IPS-18a (cell line): ENCODE data around the gene SFPQ.

Source experiments
- H3K27ac ChIP-seq: one replicate; pipeline ENCODE4 v1.5.1; 2013; ENCODE audit warnings: low read length
- H3K27me3 ChIP-seq: one replicate; pipeline ENCODE4 v1.6.1; 2013; ENCODE audit warnings: mild to moderate bottlenecking, low read length; ENCODE audit not compliant: control insufficient read depth, insufficient read depth
- H3K36me3 ChIP-seq: one replicate; pipeline ENCODE4 v1.6.1; 2013; ENCODE audit warnings: low read depth, low read length; ENCODE audit not compliant: control insufficient read depth
- H3K4me1 ChIP-seq: one replicate; pipeline ENCODE4 v1.6.1; 2013; ENCODE audit warnings: low read depth, low read length; ENCODE audit not compliant: control insufficient read depth
- H3K4me3 ChIP-seq: one replicate; pipeline ENCODE4 v1.5.1; 2013; ENCODE audit warnings: low read length
- H3K9ac ChIP-seq: one replicate; pipeline ENCODE4 v1.6.1; 2013; ENCODE audit warnings: mild to moderate bottlenecking, low read length, moderate library complexity
- H3K9me3 ChIP-seq: one replicate; pipeline ENCODE4 v1.6.1; 2013; ENCODE audit warnings: low read depth, low read length; ENCODE audit not compliant: control insufficient read depth

Gene SFPQ

DNA sequence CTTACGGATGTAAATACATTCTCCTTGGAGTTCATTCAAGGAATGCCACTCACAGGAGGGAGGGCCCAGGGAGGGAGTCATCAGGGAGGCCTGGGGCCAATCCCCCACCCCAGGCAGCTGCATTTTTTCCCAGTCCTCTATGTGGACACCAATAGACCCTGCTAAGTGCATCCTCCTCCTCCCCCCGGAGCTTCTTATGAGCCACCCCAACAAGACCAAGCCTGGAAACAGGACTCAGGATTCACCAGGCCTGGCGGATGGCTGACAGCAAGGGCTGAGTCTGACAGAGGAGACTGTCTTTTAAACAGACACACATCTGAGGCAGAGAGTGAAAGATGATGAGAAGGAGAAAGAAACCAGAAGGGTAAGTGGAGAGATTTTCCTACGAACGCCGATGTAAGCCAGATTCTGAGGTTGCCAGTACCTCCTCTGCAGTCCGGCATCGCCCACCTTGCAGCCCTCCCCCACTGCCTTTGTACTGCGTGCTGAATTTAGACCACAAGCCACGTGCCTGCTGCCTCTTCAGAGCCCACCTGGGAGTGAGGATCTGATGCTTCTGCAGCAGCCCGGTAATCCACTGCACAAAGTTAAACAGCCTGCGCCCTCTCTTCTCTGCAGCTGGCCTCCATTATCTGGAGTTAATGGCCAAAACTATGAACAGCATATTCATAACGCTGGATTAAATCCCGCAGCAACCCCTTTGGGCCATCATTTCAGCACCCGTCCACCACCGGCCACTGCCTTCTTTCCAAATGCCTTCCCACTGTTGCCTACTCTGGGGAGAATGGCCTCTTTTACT is 17.6 kb upstream of the SFPQ start:
- H3K9ac ChIP-seq = peak overlapping the region; percentile 68
- peak overlapping the region; percentile 60 for H3K27ac ChIP-seq

DNA sequence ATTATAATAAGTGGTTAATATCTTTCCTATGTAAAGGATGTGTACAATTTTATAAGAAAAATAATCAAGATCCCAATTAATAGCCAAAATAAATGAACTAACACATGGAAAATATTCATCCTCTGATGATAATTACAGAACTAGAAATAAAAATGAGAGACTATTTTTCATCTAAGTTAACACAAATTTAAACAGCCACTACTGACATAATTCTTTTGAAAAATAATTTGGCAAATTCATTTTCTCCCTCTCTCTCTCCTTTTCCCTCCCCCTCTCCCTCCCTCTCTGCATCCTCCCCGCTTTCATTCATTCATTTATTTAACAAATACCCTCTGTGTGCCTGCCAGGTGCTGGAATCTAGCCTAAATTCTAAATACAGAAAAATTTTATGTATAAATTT is 10.3 kb upstream of the SFPQ start:
- H3K36me3 ChIP-seq = no peaks in the 10 kb centered on the region
- H3K27ac ChIP-seq = no peak overlapping the region
- no peak overlapping the region for H3K4me3 ChIP-seq
- no peak overlapping the region for H3K9ac ChIP-seq
- no peaks in the 10 kb centered on the region for H3K27me3 ChIP-seq
- H3K9me3 ChIP-seq = no peaks in the 10 kb centered on the region
- H3K4me1 ChIP-seq = peaks cover 4% of the 10 kb centered on the region

More for the DNA sequence above, 17.6 kb upstream of the SFPQ start:
- H3K4me1 ChIP-seq = peaks cover 17% of the 10 kb centered on the region
- no peaks in the 10 kb centered on the region for H3K27me3 ChIP-seq
- H3K4me3 ChIP-seq = peak overlapping the region; percentile 45
- no peaks in the 10 kb centered on the region for H3K36me3 ChIP-seq
- no peaks in the 10 kb centered on the region for H3K9me3 ChIP-seq

DNA sequence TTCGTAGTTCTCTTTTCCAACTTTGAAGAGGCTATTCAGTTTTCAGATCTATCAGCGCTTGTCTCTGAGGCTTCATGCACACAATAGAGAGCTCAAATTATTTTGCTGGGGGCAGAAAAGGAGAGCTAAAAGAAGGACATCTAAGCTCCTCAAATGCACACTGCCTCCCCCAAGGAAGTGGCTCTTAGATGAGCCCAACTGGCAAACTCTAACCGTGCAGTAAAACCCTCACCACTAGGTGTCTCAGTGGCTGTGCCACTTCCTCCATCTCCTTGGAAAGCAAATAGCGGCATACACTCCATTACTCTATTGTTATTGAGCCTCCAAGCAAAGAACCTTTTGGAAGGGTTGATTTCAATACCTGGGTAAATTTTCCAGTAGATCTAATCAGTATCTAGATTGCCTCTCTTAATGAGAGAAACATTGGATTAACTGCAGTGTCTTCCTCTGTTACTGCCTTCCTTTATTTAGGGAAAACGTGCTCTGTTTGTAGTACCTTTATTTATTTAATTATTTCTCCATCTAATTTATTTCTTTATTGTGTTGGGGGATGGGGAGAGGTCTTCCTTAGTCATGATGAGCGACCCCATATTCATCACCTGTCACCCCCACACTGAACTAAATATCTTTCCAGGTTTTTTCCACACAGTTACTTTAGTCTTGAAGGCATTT is 9.2 kb upstream of the SFPQ start:
- H3K9me3 ChIP-seq = no peaks in the 10 kb centered on the region
- no peaks in the 10 kb centered on the region for H3K36me3 ChIP-seq
- peak overlapping the region; percentile 14 for H3K9ac ChIP-seq
- no peaks in the 10 kb centered on the region for H3K27me3 ChIP-seq
- H3K4me1 ChIP-seq = peaks cover 4% of the 10 kb centered on the region
- H3K27ac ChIP-seq = no peak overlapping the region
- H3K4me3 ChIP-seq = no peak overlapping the region

DNA sequence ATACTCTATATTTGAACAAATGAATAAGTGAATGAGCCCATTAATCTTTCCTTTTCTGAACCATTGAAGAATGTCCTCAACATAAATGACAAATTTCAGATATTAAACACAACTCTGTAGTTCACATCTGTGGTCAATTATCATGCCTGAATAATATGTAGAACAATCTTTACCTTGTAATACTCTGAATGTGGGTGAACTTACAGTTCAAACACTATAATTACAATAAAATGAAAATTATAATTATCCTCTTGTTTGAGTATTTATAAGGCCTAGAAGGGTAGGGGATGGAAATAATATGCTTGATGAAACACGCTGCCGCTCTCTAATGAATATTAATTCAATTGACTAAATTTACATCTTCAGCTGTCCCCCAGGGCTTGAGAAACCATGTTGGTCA is 8.7 kb upstream of the SFPQ start:
- no peak overlapping the region for H3K9ac ChIP-seq
- no peaks in the 10 kb centered on the region for H3K9me3 ChIP-seq
- no peaks in the 10 kb centered on the region for H3K36me3 ChIP-seq
- no peak overlapping the region for H3K4me3 ChIP-seq
- H3K27me3 ChIP-seq = no peaks in the 10 kb centered on the region
- peaks cover 4% of the 10 kb centered on the region for H3K4me1 ChIP-seq
- no peak overlapping the region for H3K27ac ChIP-seq

DNA sequence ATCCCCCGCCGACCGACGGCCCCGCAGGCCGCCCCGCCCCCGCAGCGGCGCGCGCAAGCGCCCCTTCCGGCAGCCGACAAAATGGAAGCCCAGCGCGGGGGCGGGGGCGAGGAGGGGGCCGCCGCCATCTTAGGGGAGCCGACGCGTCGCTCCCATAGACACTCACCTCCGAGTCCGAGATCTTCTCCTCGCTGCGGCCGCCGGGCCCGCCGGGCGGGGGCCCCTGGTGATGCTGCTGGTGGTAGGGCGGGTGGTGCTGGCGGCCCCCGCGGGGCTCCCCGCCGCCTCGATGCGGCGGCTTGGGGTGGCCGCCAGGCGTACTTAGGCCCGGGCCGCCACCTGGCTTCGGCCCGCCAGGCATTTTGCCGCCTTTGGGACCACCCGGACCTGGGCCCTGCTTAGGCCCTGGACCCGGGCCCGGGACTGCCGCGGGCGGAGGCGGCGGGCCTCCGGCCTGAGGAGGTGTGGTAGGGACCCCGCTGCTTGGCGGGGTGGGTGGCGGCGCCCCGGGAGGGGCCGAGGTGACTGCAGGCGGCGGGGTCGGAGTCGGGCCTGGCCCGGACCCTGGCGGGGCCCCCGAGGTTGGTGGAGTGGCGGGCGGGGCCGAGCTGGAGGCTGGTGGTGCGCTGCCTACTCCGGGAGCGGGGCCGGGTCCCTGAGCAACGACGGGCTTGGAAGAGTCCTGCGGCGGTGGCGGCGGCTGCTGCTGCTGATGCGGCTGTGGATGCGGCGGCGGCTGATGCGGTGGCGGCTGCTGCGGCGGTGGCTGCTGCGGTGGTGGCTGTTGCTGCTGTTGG is 691 bp downstream of the SFPQ start:
- peak overlapping the region; percentile 98 for H3K9ac ChIP-seq
- H3K36me3 ChIP-seq = peaks cover 45% of the 10 kb centered on the region
- H3K27ac ChIP-seq = peak overlapping the region; percentile 74
- peak overlapping the region; percentile 92 for H3K4me3 ChIP-seq
- H3K27me3 ChIP-seq = no peaks in the 10 kb centered on the region
- peaks cover 13% of the 10 kb centered on the region for H3K4me1 ChIP-seq
- no peaks in the 10 kb centered on the region for H3K9me3 ChIP-seq

DNA sequence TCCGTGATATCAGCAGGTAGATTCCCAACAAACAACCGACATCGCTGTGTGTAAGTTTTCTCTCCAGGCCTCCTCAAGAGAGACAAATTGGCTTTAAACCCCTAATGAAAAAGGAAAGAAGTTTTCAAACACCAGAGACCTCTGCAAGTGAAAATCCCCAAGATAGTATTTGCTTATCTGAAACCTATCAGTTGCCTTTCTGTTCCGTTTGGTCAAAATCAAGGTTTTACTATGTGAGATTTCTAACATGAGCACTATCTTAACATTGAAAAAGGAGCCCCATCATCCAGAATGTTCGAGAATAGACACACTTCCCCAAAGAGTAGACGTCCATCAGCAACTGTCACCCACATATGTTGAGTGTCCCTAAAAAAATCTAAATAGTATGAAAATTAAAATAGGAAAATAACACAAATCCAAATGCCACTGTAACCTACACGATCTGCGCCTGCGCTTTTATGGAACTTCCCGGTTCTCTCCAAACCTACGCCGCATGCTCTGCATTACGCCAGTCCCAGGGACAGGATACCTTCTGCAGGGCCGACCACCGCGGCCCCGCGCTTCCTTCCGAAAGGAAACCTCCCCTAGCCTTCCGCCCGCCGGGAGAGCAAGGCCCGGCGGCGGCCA is 1.4 kb downstream of the SFPQ start:
- Histone ChIP-seq H3K4me3 (peak overlapping the region; percentile 92), H3K9ac (peak overlapping the region; percentile 98), H3K9me3 (no peaks in the 10 kb centered on the region), H3K27ac (no peak overlapping the region), H3K4me1 (peaks cover 13% of the 10 kb centered on the region), H3K36me3 (peaks cover 52% of the 10 kb centered on the region), H3K27me3 (no peaks in the 10 kb centered on the region)

DNA sequence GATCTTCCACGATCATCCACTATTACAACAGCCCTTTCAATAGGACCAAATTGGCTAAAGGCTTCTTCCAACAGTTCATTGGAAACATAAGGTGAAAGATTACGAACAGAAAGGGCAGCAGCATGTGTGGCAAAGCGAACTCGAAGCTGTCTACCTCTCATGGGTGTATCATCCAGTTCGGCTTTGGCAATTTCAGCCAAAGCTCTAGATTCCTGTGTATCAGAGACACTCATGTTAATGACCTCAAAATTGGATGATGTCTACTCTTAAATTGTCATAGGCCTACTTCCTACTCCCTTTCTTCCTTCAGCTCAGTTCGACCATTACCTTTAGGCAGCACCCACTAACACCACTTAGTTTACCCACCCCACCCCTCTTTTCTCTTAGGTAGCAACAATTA is 2.2 kb downstream of the SFPQ start:
- Histone ChIP-seq H3K27me3 (no peaks in the 10 kb centered on the region), H3K36me3 (peaks cover 59% of the 10 kb centered on the region), H3K27ac (no peak overlapping the region), H3K4me3 (peak overlapping the region; percentile 92), H3K9me3 (no peaks in the 10 kb centered on the region), H3K9ac (peak overlapping the region; percentile 98), H3K4me1 (peaks cover 13% of the 10 kb centered on the region)

DNA sequence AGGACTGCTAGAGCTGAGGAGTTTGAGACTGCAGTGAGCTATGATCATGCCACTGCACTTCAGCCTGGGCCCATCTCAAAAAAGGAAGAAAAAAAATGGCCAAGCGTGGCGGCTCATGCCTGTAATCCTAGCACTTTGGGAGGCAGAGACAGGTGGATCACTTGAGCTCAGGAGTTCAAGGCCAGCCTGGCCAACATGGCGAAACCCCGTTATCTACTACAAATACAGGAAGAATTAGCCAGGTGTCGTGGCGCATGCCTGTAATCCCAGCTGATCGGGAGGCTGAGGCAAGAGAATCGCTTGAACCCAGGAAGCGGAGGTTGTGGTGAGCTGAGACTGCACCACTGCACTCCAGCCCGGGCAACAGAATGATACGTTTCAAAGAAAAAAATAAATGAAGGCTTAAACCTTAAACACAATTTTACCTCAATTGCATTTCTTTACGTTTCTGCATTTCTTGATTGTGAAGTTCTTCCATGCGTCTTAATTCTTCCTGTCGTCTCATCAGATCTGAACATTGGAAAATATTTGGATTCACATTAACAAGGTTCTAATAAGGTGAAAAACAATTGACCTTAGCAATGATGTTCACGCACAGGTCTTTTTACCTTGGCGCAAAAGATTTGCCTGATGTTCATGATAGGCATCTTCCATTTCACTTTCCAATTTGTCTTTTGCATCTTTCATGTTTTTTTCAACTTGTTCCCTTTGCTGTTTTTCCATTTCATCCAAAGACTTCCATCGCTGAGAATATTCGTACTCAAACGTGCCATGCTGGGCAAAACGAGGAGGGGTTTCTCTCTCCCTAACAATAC is 4.2 kb downstream of the SFPQ start:
- H3K27me3 ChIP-seq = no peaks in the 10 kb centered on the region
- peaks cover 13% of the 10 kb centered on the region for H3K4me1 ChIP-seq
- no peaks in the 10 kb centered on the region for H3K9me3 ChIP-seq
- H3K36me3 ChIP-seq = peaks cover 79% of the 10 kb centered on the region
- H3K9ac ChIP-seq = no peak overlapping the region
- no peak overlapping the region for H3K27ac ChIP-seq
- peak overlapping the region; percentile 18 for H3K4me3 ChIP-seq

DNA sequence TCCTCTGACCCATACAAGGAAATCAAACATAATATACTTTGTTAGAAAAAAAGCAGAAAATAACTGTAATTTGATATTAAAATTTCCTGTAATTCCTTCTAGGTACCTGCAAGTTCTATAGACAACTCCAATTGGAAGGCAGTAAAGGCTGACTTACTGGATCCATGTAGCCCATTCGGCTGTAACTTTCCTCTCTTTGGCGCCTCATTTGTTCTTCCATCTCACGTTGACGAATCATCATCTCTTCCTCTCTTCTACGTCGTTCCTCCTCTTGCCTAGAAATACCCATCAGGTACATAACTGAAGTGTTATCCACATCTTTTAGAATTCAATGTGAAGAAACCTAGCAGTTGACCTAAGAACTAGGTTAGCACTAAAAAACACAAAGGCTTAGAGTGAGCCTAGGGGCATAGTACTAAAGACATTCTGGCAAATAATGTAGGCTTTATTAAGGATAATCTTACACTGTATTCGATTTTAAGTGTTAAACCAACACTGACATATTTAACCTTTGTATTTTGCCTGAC is 5.1 kb downstream of the SFPQ start:
- Histone ChIP-seq H3K27me3 (no peaks in the 10 kb centered on the region), H3K4me1 (peaks cover 10% of the 10 kb centered on the region), H3K36me3 (peaks cover 88% of the 10 kb centered on the region), H3K4me3 (no peak overlapping the region), H3K27ac (no peak overlapping the region), H3K9me3 (no peaks in the 10 kb centered on the region), H3K9ac (no peak overlapping the region)

DNA sequence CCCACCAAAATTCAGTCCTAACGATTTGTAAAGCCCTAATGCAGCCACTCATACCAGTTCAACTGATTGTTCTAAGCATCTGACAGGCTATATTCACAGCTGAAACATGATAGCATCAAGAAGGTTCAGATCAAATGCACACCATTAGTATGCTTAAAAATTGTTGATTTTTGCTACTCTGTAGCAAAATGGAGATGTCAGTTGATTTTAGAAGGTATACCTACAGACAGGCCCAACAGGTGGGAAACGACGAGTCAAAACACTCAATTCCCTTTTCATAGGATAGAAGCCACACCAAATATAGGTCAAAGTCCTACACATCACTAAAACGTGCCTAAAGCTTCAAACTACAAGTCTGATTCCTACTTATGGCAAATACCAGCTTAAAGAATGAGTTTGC is 6.7 kb downstream of the SFPQ start:
- H3K27me3 ChIP-seq = no peaks in the 10 kb centered on the region
- H3K9ac ChIP-seq = no peak overlapping the region
- no peaks in the 10 kb centered on the region for H3K9me3 ChIP-seq
- no peak overlapping the region for H3K27ac ChIP-seq
- H3K4me3 ChIP-seq = no peak overlapping the region
- peaks cover 10% of the 10 kb centered on the region for H3K4me1 ChIP-seq
- peaks cover 100% of the 10 kb centered on the region for H3K36me3 ChIP-seq
